BLaER1 (cell line): Measurements from ENCODE around the gene OXSM.

Experiments used
- H3K27ac ChIP-seq: shearing (Covaris generic); formaldehyde crosslinking; 2 replicates; pipeline ENCODE4 v1.8.1; 2022
- H3K27me3 ChIP-seq: shearing (Covaris generic); formaldehyde crosslinking; 2 replicates; pipeline ENCODE4 v1.8.1; 2022
- H3K36me3 ChIP-seq: shearing (Covaris generic); formaldehyde crosslinking; 2 replicates; pipeline ENCODE4 v1.8.1; 2022
- H3K4me1 ChIP-seq: shearing (Covaris generic); formaldehyde crosslinking; 2 replicates; pipeline ENCODE4 v1.8.1; 2022
- H3K4me2 ChIP-seq: shearing (Covaris generic); formaldehyde crosslinking; 2 replicates; pipeline ENCODE4 v1.8.1; 2022
- H3K4me3 ChIP-seq: shearing (Covaris generic); formaldehyde crosslinking; 2 replicates; pipeline ENCODE4 v1.8.1; 2022
- H3K9ac ChIP-seq: shearing (Covaris generic); formaldehyde crosslinking; 2 replicates; pipeline ENCODE4 v1.8.1; 2022
- H3K9me3 ChIP-seq: shearing (Covaris generic); formaldehyde crosslinking; 2 replicates; pipeline ENCODE4 v1.8.1; 2022
- H4K20me1 ChIP-seq: shearing (Covaris generic); formaldehyde crosslinking; 2 replicates; pipeline ENCODE4 v1.8.1; 2022
- Cebpa-rat ChIP-seq: shearing (Covaris generic); IDR thresholded peaks from 2 replicates; pipeline ENCODE4 v1.8.1; 2022

Gene OXSM

DNA sequence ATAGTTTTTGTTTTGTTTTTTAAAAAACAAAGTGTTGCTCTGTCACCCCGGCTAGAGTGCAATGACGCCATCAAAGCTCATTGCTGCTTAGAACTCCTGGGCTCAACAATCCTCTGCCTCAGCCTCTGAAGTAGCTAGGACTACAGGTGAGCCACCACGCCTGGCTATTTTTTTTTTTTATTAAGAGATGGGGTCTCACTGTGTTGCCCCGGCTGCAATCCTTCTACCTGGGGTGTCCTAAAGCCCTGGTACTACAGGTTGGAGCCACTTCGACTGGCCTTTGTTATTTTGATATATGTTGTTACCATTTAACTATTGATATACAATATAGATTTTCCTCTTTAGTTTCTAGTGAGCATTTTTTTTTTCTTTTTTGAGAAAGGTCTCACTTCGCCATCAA, 9.3 kb upstream of the OXSM start:
- Histone ChIP-seq H3K4me2 (peak overlapping the region; percentile 91), H3K27me3 (no peaks in the 10 kb centered on the region), H3K4me3 (peak overlapping the region; percentile 93), H3K27ac (peak overlapping the region; percentile 13; the same call in 1 of the 2 replicates), H3K36me3 (peaks cover 36% of the 10 kb centered on the region), H3K9ac (peak overlapping the region; percentile 88; the same call in 1 of the 2 replicates), H3K4me1 (peaks cover 40% of the 10 kb centered on the region), H3K9me3 (peaks cover 29% of the 10 kb centered on the region), H4K20me1 (peaks cover 41% of the 10 kb centered on the region)
- TF ChIP-seq Cebpa-rat, result no peak

DNA sequence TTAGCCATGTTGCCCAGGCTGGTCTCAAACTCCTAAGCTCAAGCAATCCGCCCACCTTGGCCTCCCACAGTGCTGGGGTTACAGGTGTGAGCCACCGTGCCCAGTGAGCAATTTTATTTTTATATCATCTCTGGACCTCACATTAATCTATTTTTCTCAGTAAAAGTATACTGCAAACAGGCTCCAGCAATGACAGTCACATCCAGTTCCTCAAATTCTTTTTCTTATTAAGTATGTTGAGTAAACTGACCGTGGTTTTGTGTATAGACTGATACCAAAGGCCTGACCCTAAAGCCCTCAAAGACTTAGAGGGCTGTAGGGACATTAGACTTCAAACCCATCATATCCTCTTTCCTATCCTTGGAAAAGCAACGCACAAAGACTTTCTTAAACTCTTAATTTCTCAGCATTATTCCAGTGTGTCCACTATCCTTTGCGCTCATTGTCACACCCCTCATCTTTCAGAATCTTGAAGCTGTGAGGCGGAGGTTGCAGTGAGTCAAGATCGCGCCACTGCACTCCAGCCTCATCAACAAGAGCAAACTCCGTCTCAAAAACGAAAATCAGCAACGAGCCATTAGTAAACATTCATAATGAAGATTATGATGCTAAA, 8.6 kb upstream of the OXSM start:
- H3K27ac ChIP-seq, result no peak overlapping the region; the same call in 1 of the 2 replicates
- H3K27me3 ChIP-seq, result no peaks in the 10 kb centered on the region
- H4K20me1 ChIP-seq, result peaks cover 41% of the 10 kb centered on the region
- H3K9ac ChIP-seq, result peak overlapping the region; percentile 88
- peaks cover 40% of the 10 kb centered on the region for H3K4me1 ChIP-seq
- H3K4me2 ChIP-seq, result peak overlapping the region; percentile 91
- TF ChIP-seq Cebpa-rat, result no peak
- H3K36me3 ChIP-seq, result peaks cover 29% of the 10 kb centered on the region
- peak overlapping the region; percentile 93 for H3K4me3 ChIP-seq
- peaks cover 23% of the 10 kb centered on the region for H3K9me3 ChIP-seq

DNA sequence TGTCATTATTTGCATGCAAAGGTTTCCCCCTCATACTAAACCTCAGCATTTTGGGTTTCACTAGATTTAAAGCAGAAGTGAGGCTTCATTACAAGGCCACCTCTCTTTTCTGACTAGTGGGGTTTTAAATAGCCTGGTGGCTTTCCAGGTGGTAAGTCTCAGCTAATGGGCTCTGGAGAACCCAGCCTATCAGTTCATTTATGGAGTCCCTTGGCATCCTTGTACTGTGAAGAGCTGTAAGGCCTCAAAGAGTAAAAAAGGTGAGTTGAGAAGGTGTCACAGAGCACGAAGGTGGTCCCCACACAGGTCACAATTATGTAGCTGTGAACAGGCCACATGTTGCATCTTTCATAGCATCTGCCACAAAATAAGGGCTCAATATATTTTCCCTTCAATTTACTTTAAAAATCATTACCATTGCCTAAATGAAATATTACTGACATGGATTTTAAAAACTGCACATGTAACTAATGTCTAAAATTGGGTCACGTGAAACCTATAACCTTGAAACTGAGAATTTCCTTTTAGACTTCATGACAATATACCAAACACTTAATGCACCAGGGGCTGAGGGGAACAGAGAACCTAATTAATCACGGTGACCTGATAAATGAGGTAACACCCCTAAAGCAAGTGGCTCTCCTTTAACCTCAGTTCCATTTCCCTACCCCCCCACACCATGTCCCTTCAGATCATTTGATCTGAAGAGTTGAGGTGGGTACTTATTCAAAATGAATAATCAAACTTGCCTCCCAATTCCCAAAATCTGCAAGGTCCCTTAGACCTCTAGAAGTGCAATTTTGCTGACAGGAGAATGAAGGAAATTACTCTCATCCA, 7.9 kb upstream of the OXSM start:
- TF ChIP-seq Cebpa-rat, result no peak
- Histone ChIP-seq H3K27me3 (no peaks in the 10 kb centered on the region), H3K4me3 (peak overlapping the region; percentile 93), H4K20me1 (peaks cover 41% of the 10 kb centered on the region), H3K4me2 (peak overlapping the region; percentile 91), H3K36me3 (peaks cover 22% of the 10 kb centered on the region), H3K27ac (peak overlapping the region; percentile 85), H3K9ac (peak overlapping the region; percentile 88), H3K9me3 (peaks cover 16% of the 10 kb centered on the region), H3K4me1 (peaks cover 42% of the 10 kb centered on the region)

DNA sequence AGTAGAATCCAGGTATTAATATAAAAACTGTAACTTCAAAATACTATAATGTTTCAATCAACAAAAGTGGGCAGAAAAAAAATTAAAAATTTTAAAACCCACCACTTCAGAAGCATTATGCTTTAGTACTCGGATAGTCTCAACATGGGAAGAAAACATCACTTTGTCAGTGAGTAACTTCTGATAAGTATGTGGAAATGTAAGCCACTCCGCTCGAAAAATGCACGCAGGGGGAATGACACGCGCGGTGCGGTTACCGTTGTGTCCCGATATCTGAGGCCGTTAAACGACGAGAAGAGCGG, 7.3 kb upstream of the OXSM start:
- Histone ChIP-seq H4K20me1 (peaks cover 41% of the 10 kb centered on the region), H3K9ac (peak overlapping the region; percentile 88), H3K4me3 (peak overlapping the region; percentile 93), H3K4me1 (peaks cover 48% of the 10 kb centered on the region), H3K4me2 (peak overlapping the region; percentile 91), H3K27ac (peak overlapping the region; percentile 85), H3K36me3 (peaks cover 16% of the 10 kb centered on the region), H3K9me3 (peaks cover 10% of the 10 kb centered on the region), H3K27me3 (no peaks in the 10 kb centered on the region)
- no peak for TF ChIP-seq Cebpa-rat

DNA sequence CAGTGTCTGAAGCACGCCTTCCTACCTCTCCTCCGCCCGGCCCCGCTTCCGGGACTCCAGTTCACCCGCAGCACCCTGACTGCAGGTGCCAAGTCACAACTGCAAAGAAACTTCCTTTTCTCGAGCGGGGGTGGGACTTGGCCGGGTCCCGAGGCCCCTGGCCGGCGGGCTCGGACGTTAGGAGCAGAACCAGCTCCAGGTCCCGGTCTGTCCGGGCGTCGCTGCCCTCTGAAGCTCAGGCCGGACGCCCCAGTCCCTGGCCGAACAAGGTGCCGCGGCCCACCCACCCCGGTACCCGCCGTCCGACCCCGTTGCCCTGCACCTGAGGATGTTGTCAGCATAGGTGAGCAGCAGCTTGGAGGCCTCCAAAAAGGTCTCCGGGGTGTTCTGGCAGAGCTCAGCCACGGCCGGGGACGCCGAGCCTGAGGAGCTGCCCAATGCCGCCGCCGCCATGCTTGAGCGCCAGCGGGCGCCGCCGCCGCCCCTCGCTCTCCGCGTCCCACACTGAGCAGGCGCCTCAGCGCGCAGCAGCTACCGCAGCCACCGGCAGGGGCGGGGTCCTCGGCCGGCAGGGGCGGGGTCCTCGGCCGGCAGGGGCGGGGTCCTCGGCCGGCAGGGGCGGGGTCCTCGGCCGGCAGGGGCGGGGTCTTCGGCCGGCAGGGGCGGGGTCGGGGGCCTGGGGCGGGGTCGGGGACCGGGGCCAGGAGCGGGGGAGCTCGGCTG, 6.8 kb upstream of the OXSM start, which contains the start of gene NGLY1:
Gene NGLY1 (minus strand): TSS at position 506 of the 723 bp plus-strand sequence. CDS start 53 bp downstream, at position 453.
- H3K4me3 ChIP-seq, result peak within 1 kb of the TSS; percentile 93
- 0 out of 2 replicates have a peak, but pooled peaks cover 8% of the 10 kb centered on the region for H3K9me3 ChIP-seq
- H3K9ac ChIP-seq, result peak within 1 kb of the TSS; percentile 88
- no peaks in the 10 kb centered on the region for H3K27me3 ChIP-seq
- TF ChIP-seq Cebpa-rat, result no peak
- peaks cover 41% of the 10 kb centered on the region for H4K20me1 ChIP-seq
- peak within 1 kb of the TSS; percentile 91 for H3K4me2 ChIP-seq
- H3K36me3 ChIP-seq, result peaks cover 11% of the 10 kb centered on the region
- H3K4me1 ChIP-seq, result peaks cover 53% of the 10 kb centered on the region
- H3K27ac ChIP-seq, result peak within 1 kb of the TSS; percentile 85

DNA sequence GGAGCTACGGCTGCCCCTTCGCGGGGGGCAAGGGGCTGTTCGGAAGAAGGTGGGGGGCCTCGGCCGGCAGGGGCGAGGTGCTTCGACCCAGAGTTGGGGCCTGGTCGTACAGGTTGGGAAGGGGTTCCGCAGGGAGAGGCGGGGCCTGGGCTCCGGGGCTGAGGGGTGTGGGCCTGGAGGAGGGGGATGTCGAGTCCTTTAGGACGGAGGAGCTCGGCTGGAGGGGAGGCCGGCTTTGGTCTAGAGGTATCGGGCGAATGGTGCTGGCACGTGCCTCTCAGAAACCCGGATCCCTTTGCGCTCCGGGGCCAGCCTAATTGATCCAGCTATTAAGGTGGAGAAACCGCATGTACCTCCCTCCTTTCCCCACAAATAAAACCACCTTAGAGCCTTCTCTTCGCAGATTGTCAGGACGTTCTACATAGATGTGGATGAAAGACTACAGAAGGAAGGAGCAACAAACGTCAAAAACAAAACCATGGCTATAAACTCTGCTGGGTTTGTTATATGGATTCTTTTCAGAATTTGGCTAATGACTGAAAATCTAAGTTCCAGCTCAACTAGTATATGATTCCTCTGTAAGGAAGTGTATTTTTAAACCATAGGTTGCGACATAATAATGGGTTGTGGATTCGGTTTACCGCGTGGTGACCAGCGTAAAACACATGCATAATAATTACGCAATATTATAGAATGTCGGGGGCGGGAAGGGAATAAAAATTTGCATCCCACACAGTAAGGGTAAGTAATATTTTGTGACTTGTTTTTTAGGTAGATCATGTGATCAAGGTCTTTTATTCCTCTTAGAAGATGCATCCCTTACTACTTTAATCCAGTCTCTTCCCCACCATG, 6.0 kb upstream of the OXSM start:
- H3K4me1 ChIP-seq, result peaks cover 61% of the 10 kb centered on the region
- peak overlapping the region; percentile 56 for H3K27ac ChIP-seq
- H3K9ac ChIP-seq, result peak overlapping the region; percentile 75

DNA sequence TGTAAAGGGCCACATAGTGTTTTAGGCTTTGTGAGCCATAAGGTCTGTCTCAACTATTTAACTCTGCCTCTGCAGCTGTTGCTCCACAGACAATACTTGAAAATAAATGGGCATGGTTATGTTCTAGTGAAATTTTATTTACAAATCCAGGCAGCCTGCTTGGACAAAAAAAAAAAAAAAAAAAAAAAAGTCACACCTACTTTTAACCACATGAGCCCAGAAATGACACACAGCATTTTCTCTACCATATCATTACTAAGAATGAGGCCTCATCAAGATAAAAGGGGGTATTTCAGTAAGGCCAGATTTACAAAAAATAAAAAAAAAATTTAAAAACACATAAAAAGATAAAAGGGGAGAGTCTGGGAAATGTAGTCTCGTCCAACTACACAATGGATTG, 4.9 kb upstream of the OXSM start:
- Histone ChIP-seq H4K20me1 (peaks cover 30% of the 10 kb centered on the region), H3K9me3 (no peaks in the 10 kb centered on the region), H3K9ac (no peak overlapping the region), H3K4me2 (peak overlapping the region; percentile 88; the same call in 1 of the 2 replicates), H3K36me3 (no peaks in the 10 kb centered on the region), H3K27me3 (no peaks in the 10 kb centered on the region), H3K27ac (no peak overlapping the region), H3K4me3 (no peak overlapping the region), H3K4me1 (peaks cover 62% of the 10 kb centered on the region)
- TF ChIP-seq Cebpa-rat, result no peak

More for the DNA sequence above, 6.0 kb upstream of the OXSM start:
- Histone ChIP-seq H3K27me3 (no peaks in the 10 kb centered on the region), H3K36me3 (peaks cover 3% of the 10 kb centered on the region), H3K4me2 (peak overlapping the region; percentile 88), H4K20me1 (peaks cover 40% of the 10 kb centered on the region), H3K9me3 (0 out of 2 replicates have a peak, but pooled peaks cover 6% of the 10 kb centered on the region), H3K4me3 (peak overlapping the region; percentile 93)
- TF ChIP-seq Cebpa-rat, result peak; percentile 87; the same call in 1 of the 2 replicates

DNA sequence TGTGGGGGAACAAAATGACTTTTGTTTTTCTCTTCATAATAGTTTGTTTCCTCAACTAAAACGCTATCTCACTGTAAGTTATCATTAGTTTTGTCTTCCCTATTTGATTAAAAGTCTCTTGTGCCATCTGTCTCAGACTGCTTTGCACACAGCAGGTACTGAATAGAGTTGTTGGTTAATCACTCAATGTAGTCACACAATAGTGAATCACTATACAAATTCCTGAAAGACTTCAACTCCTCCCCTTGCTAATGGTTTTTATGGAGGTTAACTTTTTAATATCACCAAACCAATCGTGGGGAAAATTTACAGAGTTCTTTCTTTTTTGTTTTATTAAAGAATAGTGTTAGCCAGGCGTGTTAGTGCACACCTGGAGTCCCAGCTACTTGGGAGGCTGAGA, 4.1 kb upstream of the OXSM start:
- no peak overlapping the region for H3K27ac ChIP-seq

DNA sequence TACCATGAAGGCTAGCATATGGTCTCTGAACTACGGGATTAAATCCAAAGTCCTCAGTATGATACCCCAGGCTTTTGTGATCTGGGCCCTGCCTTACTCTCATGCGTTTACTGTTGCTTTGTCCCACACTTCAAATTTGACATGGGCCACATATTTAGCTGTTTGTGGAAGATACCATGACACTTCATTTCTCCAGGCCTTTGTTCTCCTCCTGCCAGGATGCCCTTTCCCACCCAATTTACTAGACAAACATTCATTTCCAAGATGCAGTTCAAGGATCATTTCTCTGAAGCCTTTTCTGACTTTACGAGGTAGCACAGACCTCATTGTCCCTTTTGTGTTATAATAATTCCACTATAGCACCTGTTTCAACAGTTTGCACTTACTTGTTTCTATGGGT, 2.2 kb upstream of the OXSM start:
- H3K27me3 ChIP-seq, result no peaks in the 10 kb centered on the region
- TF ChIP-seq Cebpa-rat, result no peak
- H3K4me3 ChIP-seq, result no peak overlapping the region
- H3K4me1 ChIP-seq, result peaks cover 64% of the 10 kb centered on the region
- H3K27ac ChIP-seq, result no peak overlapping the region
- H4K20me1 ChIP-seq, result peaks cover 3% of the 10 kb centered on the region
- no peaks in the 10 kb centered on the region for H3K9me3 ChIP-seq
- peaks cover 9% of the 10 kb centered on the region; the same call in 1 of the 2 replicates for H3K36me3 ChIP-seq
- no peak overlapping the region for H3K9ac ChIP-seq
- H3K4me2 ChIP-seq, result peak overlapping the region; percentile 78

More for the DNA sequence above, 4.1 kb upstream of the OXSM start:
- Histone ChIP-seq H3K9ac (no peak overlapping the region), H3K36me3 (no peaks in the 10 kb centered on the region), H3K4me3 (no peak overlapping the region), H4K20me1 (peaks cover 22% of the 10 kb centered on the region), H3K4me1 (peaks cover 60% of the 10 kb centered on the region), H3K27me3 (no peaks in the 10 kb centered on the region), H3K4me2 (no peak overlapping the region), H3K9me3 (no peaks in the 10 kb centered on the region)
- no peak for TF ChIP-seq Cebpa-rat
